Measurements from ENCODE around the gene TCAF2.
"Not testable (repeated sequence)": the region's sequence is repeated elsewhere in the genome, so short reads cannot be mapped to it uniquely, and the experiment has no call there.

GRCh38 chr7:143635364-143636240, 14.8 kb downstream of the TCAF2 start:
- not testable (repeated sequence) for TF ChIP-seq CTCF (IDR thresholded peaks at IDR 0.05 in 4 of 5, conservative IDR thresholded peaks at IDR 0.05 in 1 of 5); POLR2A (IDR thresholded peaks at IDR 0.05)

Data from gastrocnemius medialis (tissue), 4 donors.